Dendritic cell treated with granulocyte-macrophage colony-stimulating factor and Interleukin-4, amounts not matched to agents 40 ng/mL and 50 ng/mL, for 4 days (primary cell): ENCODE data around the gene ZNF14.

Experiments
- H3K27ac Mint-ChIP-seq: one replicate; pipeline ENCODE4 v1.8.0; 2022; ENCODE audit warnings: mild to moderate bottlenecking, mixed read lengths
- H3K27me3 Mint-ChIP-seq: one replicate; pipeline ENCODE4 v1.8.0; 2022; ENCODE audit warnings: mild to moderate bottlenecking, mixed read lengths
- H3K36me3 Mint-ChIP-seq: one replicate; pipeline ENCODE4 v1.8.0; 2022; ENCODE audit warnings: low read depth, mixed read lengths
- H3K4me1 Mint-ChIP-seq: one replicate; pipeline ENCODE4 v1.8.0; 2022; ENCODE audit warnings: low read depth, mixed read lengths
- H3K4me3 Mint-ChIP-seq: one replicate; pipeline ENCODE4 v1.8.0; 2022; ENCODE audit warnings: mild to moderate bottlenecking, moderate library complexity, mixed read lengths
- H3K9me3 Mint-ChIP-seq: one replicate; pipeline ENCODE4 v1.8.0; 2022; ENCODE audit warnings: mixed read lengths
- intact Hi-C: fragments of 100-400 bp; cut with micrococcal nuclease; formaldehyde crosslinking; loops from one replicate; pipeline ENCODE4 v1.15.0; 2022

Gene ZNF14

DNA sequence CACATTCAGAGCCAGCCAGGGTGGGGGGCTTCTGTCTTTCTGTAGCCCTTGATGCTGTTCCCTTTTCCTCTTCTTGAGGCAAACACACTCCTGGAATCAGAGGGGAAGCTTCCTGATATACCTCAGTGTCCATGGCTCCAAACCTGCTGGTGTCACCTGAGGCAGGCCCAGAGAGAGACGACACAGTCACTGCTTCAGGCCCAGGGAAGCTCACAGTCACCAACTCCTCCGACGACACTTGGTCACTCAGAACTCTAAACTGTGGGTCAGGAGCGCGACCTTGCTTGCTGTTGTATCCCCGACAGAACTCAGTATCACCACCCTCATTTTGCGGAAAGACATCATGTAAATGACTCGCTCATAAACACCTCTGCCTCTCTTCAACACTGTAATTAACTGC lies 70.6 kb downstream of the ZNF14 start:
- H3K9me3 Mint-ChIP-seq, result no peaks in the 10 kb centered on the region
- intact Hi-C loops, result loop anchor here (2.0 to 10.0 kb wide), 5 partner anchors 44 to 292 kb away; partner anchors contain the start of genes PBX4, ZNF253 and ZNF506
- peaks cover 29% of the 10 kb centered on the region for H3K4me1 Mint-ChIP-seq
- peaks cover 48% of the 10 kb centered on the region for H3K36me3 Mint-ChIP-seq
- peak overlapping the region; percentile 96 for H3K4me3 Mint-ChIP-seq
- H3K27ac Mint-ChIP-seq, result peak overlapping the region; percentile 98
- no peaks in the 10 kb centered on the region for H3K27me3 Mint-ChIP-seq

DNA sequence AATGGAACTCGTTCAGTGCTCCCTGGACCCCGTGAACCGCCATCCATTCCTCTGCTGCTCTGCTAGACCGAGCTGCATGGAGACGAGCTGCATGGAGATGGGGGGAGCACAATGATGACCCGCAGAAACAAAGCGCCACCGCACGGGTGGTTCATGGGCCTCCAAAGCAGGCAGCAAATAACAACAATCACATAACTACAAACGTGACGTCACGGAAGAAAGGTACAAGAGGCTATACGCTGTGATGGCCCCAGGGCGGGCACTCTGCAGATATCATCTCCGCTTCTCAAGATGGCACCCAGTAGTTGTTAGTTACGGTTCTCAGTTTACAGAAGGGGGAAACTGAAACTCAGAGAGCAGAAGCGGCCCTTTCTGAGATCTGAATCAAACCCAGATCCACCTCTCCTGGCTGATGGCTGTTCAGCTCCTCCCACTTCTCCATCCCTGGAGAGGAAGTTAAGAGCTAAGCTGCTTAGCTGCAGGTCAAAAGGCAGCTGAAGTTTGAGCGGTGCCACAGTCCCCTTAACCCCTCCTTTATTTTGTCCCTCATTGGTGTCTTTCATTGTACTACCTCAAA lies 71.1 kb downstream of the ZNF14 start:
- peak overlapping the region; percentile 98 for H3K27ac Mint-ChIP-seq
- peaks cover 54% of the 10 kb centered on the region for H3K36me3 Mint-ChIP-seq
- H3K27me3 Mint-ChIP-seq, result no peaks in the 10 kb centered on the region
- no peaks in the 10 kb centered on the region for H3K9me3 Mint-ChIP-seq
- peak overlapping the region; percentile 96 for H3K4me3 Mint-ChIP-seq
- H3K4me1 Mint-ChIP-seq, result peaks cover 29% of the 10 kb centered on the region
- intact Hi-C loops, result loop anchor here (2.0 to 10.0 kb wide), 5 partner anchors 43 to 293 kb away; partner anchors contain the start of genes PBX4, ZNF253 and ZNF506

DNA sequence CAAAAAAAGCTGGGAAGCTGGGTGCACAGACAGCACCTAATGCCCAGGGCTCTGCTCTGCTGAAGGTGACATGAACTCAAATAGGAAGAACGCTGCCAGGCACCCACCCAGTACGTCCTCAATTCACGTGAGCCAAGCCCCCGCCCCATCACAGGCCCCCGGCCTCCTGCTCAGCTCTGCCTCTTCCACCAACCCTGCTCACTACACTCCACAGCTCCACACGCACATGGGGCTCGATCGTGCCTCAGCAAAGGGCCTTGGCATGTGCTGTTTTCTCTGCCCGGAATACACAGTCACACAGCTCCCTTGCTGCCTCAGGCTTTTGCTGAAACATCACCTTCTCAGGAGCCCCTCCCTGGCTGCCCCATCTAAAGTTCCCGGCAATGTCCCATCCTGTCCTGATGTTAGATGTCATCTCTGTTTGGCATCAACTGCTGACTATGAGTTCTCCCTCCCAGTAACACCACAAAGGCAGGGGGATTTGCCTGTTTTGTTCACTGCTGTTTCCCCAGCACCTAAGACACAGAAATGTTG lies 71.7 kb downstream of the ZNF14 start:
- Mint-ChIP-seq H3K27me3 (no peaks in the 10 kb centered on the region), H3K27ac (peak overlapping the region; percentile 98), H3K36me3 (peaks cover 59% of the 10 kb centered on the region), H3K9me3 (no peaks in the 10 kb centered on the region), H3K4me3 (peak overlapping the region; percentile 96), H3K4me1 (peaks cover 29% of the 10 kb centered on the region)
- intact Hi-C loops, result loop anchor here (5.0 to 10.0 kb wide), 4 partner anchors 116 to 294 kb away; partner anchors contain the start of genes ZNF253 and ZNF506
